ENCODE measurements around the gene PDCD2L.

DNA sequence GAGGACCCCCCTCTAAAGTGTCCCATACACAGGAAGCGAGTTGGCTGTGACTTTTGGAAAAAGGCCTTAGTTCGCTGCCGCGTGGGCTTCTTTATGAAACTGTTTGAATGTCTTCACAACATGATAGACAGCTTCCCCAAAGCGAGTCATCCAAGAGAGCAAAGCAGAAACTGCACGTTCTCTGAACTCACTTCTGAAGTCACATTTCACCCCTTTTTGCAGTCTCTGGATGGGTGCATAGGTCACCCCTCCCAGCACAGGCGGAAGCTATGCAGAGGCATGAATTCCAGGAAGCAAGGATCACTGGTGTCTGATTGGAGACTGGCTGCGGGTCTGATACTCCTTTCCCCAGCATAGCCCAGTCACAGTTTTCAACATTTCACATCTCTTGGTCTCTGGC is 28.6 kb upstream of the PDCD2L start:
- TF ChIP-seq, protein P1, sequence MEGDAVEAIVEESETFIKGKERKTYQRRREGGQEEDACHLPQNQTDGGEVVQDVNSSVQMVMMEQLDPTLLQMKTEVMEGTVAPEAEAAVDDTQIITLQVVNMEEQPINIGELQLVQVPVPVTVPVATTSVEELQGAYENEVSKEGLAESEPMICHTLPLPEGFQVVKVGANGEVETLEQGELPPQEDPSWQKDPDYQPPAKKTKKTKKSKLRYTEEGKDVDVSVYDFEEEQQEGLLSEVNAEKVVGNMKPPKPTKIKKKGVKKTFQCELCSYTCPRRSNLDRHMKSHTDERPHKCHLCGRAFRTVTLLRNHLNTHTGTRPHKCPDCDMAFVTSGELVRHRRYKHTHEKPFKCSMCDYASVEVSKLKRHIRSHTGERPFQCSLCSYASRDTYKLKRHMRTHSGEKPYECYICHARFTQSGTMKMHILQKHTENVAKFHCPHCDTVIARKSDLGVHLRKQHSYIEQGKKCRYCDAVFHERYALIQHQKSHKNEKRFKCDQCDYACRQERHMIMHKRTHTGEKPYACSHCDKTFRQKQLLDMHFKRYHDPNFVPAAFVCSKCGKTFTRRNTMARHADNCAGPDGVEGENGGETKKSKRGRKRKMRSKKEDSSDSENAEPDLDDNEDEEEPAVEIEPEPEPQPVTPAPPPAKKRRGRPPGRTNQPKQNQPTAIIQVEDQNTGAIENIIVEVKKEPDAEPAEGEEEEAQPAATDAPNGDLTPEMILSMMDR (IDR thresholded peaks at IDR 0.05 in 2 of 3, conservative IDR thresholded peaks at IDR 0.05 in 1 of 3; ENCODE audit: insufficient read depth in 2 of 3, low read depth in 1 of 3, low read length in 3 of 3) = no peak
- TF ChIP-seq, protein P2, sequence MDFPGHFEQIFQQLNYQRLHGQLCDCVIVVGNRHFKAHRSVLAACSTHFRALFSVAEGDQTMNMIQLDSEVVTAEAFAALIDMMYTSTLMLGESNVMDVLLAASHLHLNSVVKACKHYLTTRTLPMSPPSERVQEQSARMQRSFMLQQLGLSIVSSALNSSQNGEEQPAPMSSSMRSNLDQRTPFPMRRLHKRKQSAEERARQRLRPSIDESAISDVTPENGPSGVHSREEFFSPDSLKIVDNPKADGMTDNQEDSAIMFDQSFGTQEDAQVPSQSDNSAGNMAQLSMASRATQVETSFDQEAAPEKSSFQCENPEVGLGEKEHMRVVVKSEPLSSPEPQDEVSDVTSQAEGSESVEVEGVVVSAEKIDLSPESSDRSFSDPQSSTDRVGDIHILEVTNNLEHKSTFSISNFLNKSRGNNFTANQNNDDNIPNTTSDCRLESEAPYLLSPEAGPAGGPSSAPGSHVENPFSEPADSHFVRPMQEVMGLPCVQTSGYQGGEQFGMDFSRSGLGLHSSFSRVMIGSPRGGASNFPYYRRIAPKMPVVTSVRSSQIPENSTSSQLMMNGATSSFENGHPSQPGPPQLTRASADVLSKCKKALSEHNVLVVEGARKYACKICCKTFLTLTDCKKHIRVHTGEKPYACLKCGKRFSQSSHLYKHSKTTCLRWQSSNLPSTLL (IDR thresholded peaks at IDR 0.05) = no peak

All from K562 (cell line).